Endometrium (tissue), 2 donors: ENCODE data around the gene VCPKMT.

Experiments
- FAIRE-seq: peaks from 2 replicates; lab custom pipeline; 2012; peaks lifted over from hg19 to GRCh38; lab: Jason Lieb, UNC
- donor health status: control.
- donor health status: control.

VCPKMT gene

GRCh38 chr14:50116181-50116956 is at the start of gene VCPKMT:
Gene VCPKMT, minus strand, starts transcription at chr14:50116572. Its CDS starts 20 bp downstream, at chr14:50116552.
- FAIRE-seq = no peak

DNA sequence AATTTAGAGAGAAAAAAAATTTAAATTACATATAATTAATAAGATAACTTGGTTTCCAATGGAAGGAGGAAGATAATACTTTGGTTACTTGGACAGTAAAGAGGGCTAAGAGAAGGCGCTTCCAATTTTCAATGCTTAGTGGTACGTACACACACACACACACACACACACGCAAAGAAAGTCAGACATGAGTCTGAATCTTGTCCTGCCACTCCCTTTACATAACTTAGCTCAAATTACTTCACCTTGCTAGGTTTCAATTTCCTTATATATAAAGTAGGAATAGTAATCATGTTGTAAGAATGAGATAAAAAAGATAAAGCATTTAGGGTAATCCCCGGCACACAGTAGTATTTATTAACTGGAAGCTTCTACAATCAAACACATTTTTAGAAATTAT is 39.7 kb upstream of the VCPKMT start:
- FAIRE-seq = no peak

GRCh38 chr14:50148799-50149198 is 32.4 kb upstream of the VCPKMT start:
- FAIRE-seq = no peak

DNA sequence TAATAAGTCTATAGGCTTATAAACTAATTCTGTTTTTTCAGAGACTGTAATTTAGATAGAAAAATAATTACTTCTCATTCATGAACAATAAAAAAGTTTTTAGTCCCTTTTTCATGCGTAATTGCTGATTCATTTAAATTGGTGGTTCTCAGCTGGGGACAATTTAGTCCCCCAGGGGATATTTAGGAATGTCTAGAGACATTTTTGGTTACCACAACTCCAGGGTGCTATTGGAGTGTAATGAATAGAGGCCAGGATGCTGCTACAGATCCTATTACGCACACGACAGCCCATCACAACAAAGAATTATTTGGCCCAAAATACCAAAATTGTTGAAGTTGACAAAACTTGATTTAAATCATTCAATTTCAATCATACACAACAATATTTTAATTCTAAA is 22.8 kb upstream of the VCPKMT start:
- no peak for FAIRE-seq

GRCh38 chr14:50127802-50128201 is 11.4 kb upstream of the VCPKMT start:
- no peak for FAIRE-seq

DNA sequence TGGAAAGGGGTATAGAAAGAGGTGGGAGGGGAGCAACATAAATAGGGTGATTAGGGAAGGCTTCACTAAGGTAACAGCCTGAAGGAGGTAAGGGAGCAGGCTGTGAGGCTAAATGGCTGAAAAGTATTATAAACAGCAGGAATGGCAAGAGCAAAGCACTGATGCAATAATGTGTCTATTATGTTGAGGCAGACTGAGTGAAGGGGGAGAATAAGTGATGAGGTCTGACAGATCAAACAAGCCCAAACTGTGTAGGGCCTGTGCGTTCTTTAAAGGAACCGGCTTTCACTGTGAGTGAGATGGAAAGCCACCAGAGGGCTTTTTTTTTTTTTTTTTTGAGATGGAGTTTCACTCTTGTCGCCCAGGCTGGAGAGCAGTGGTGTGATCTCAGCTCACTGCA is 6.7 kb upstream of the VCPKMT start:
- no peak for FAIRE-seq

- no peak for FAIRE-seq
Observed at GRCh38 chr14:50122291-50122690, 5.9 kb upstream of the VCPKMT start.

DNA sequence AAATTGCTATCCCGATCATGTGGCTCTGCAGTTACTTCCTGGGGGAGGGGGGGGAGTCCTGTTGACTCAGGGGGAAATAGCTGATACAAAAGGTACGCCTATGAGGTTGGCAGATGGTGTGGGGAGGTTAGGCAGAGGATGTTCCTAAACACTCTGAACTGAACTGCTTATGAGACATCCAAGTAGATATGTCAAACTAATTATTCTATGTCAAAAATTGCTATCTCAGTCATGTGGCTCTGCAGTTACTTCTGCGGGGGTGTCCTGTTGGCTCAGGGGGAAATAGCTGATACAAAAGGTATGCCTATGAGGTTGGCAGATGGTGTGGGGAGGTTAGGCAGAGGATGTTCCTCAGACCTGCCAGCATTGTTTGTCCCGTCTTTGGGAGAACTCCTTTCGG is 5.1 kb upstream of the VCPKMT start:
- FAIRE-seq = no peak

DNA sequence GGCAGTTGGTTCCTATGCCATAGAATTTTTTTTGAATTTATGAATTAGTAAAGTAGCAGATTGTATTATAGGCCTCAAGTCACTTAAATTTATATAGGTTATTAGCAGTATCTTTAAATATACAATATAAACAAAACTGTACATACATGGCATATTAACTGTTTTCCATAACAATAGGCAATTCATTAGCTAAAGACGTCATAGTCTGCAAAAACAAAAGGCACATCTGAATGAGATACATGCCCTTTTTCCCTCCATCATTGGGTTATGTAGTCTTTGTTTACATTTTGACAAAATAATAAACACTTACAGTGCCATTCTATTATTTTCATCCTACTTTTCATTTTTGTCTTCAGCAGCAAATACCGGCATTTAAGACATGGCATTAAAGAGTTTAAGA is 1.1 kb upstream of the VCPKMT start:
- FAIRE-seq = no peak

GRCh38 chr14:50116966-50117365 is 594 bp upstream of the VCPKMT start:
- peak; percentile 79 for FAIRE-seq

GRCh38 chr14:50113381-50114035 is 2.9 kb downstream of the VCPKMT start:
- FAIRE-seq = no peak

DNA sequence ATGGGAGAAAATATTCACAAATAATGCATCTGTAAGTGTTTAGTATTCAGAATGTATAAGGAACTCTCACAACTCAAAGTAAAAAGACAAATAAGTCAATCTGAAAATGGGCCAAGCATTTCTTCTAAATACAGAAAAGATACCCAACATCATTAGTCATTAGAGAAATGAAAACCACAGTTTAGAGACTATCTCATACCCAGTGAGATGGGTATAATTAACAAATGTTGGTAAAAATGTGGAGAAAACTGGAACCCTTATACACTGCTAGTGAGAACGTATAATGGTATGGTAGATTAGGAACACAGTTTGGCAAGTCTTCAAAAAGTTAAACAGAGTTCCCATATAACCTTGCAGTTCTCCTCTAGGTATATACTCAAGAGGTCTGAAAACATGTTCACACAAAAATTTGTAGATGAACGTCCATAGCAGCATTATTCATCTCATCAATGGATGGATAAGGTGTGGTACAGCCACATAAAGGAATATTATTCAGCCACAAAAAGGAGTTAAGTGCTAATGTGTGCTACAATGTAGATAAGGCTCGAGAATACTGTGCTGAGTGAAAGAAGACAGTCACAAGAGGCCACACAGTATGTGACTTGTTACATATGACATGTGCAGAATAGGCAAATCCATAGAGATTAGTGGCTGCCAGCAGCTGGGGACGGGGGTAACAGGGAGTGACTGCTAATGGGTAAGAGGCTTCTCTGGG is 5.9 kb downstream of the VCPKMT start:
- FAIRE-seq = no peak

DNA sequence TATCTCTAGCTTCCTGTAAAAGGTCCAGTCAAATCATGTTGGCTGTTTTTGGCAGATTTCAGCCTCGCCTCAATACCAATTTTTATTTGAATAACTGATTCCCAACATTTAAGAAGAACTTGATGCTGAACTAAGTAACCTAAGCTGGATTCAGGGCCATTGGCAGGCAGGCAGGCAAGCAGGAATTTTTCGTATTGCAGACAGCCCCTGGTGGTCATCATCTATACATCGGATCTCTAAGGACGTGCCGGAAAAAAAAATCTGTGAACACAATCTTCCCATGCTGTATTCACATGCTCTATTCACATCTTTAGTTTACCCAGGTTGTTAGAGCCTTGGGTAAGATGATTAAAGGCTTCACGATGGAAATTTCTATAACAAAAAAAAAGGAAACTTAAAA is 7.0 kb downstream of the VCPKMT start:
- FAIRE-seq = no peak

DNA sequence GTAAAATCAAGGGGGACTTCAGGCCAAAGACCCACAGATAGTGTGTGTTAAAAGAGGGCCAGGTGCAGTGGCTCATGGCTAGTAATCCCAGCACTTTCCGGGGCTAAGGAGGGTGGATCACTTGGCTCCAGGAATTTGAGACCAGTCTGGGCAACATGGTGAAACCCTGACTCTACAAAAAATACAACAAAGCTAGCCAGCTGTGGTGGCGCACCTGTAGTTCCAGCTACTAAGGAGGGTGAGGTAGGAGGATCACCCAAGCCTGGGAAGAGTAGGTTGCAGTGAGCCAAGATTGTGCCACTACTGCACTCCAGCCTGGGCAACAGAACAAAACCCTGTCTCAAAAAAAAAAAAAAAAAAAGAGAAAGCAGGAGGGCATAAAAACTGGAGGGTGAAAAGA is 8.5 kb downstream of the VCPKMT start:
- no peak for FAIRE-seq

DNA sequence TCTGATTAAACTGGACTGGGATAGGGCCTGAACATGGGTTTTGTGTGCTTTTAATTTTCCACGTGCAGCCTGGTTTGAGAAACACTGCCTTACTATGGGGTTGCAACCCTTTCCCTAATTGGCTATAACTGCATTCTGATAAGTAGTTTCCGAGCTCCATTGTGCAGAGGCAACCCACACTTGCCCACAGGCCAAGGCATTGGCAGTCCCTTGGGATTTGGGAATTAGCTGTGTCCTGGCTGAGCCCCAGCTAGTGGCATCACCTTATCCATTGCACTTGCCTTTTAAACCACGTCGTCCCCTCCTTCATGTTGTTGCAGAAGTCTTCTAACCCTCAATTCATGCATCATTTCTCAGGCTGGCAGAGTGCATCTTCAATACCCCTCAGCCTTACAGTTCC is 10.2 kb downstream of the VCPKMT start:
- FAIRE-seq = no peak

DNA sequence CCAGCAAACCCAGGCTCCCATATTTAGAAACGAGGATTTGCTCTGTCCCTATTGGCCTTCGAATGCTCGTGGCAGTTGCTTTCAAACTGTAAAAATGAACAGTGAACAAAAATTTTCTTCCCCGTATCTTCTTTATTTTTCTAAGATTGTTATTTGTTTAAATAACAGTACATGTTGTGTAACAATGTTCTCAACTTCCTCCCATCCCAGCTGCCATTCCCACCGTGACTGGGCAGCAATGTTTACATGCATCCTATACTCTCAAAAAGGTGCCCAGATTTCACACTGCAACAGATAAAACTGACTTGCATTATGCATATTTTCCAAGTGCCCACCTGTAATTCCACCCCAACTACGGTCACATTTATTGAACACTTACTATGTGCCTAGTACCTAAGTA is 12.8 kb downstream of the VCPKMT start:
- FAIRE-seq = no peak

DNA sequence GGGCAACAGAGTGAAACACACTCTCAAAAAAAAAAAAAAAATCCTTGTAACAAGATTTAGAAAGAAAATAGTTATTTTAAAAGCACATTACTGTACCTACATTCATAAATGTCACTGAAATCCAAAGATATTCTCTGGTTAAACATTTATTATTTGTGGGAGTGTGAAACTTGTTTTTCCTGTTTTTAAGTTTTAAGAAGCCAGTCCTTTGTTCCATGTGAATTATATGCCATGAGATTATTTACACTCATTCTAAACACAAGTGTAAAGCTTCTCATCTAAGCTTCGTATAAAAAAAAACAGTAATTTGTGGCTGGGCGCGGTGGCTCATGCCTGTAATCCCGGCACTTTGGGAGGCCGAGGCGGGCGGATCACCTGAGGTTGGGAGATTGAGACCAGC is 15.0 kb downstream of the VCPKMT start:
- no peak for FAIRE-seq

- no peak for FAIRE-seq
Observed at GRCh38 chr14:50100805-50101204, 15.6 kb downstream of the VCPKMT start.

DNA sequence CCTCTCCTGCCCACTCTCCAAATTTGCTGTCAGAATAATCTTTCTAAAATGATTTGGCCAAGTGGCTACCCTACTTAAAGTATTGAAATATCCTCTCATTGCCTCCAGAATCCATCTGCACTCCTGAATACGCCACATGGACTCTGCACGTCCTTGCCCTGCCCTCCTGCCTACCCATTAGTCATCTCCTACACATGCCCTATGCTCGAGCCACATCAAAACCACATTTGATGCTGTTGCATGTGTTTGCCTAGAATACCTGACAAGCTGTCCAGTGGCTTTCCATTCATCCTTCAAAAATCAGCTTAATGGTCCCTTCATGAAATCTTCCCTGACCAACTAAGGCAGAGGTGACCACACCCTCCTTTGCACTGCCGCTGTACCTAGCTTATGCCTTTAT is 17.0 kb downstream of the VCPKMT start:
- FAIRE-seq = no peak

DNA sequence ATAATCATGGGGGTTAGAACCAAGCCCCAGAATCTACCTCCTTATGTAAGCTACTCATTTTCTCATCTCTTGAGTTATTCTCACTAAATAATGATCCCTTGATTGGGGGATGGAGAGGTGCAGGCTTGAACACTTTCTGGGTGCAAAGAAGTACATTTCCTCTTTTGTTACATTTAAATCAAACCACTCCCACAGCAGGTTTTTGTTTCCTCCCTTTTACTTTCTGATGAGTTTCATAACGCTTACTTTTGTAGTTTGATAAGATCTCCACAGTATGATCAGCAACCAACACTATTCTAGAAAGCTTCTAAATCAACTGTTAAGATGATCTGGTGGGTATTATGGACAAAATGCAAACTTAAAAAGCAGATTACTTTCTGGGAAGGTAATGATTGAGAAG is 20.5 kb downstream of the VCPKMT start:
- no peak for FAIRE-seq

- no peak for FAIRE-seq
Observed at GRCh38 chr14:50094056-50094755, 22.2 kb downstream of the VCPKMT start.

DNA sequence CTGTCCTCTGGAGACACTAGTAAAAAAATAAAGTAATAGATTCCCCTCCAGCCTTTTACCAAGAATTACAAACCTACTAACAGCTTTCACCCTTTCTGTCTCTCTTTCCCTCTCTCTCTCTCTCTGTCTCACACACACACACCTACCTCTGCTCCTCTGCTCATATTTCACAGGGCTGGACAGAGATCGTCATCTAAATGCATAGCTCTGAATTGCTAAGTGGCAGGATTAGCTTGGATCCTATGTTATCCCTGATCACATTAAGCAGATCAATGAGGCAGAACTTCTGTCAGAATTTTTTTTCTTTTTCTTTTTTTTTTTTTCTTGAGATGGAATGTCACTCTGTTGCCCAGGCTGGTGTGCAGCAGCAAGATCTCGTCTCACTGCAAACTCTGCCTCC is 22.9 kb downstream of the VCPKMT start:
- no peak for FAIRE-seq
